NCI-H128 (cell line): ENCODE results near the gene ACTR5.
A peak's percentile ranks its signal among the peaks of the same experiment; 100 is the strongest.

Experiments used
- DNase-seq: peaks from one replicate; lab custom pipeline; 2025; ENCODE audit not compliant: unreplicated experiment; lab: John Stamatoyannopoulos, UW

The ACTR5 gene

GRCh38 chr20:38728911-38729642 is 19.2 kb upstream of the ACTR5 start:
- DNase-seq = peak; percentile 63

- no peak for DNase-seq
Observed at GRCh38 chr20:38729767-38730166, 18.5 kb upstream of the ACTR5 start.

- no peak for DNase-seq
Observed at GRCh38 chr20:38730167-38730988, 17.9 kb upstream of the ACTR5 start.

GRCh38 chr20:38730989-38731737 is 17.1 kb upstream of the ACTR5 start:
- DNase-seq = peak; percentile 82

GRCh38 chr20:38731738-38732113 is 16.5 kb upstream of the ACTR5 start:
- no peak for DNase-seq

- DNase-seq = no peak
Observed at GRCh38 chr20:38732981-38733380, 15.3 kb upstream of the ACTR5 start.

- no peak for DNase-seq
Observed at GRCh38 chr20:38735172-38735571, 13.1 kb upstream of the ACTR5 start.

GRCh38 chr20:38737887-38738286 is 10.4 kb upstream of the ACTR5 start:
- DNase-seq = no peak

- no peak for DNase-seq
Observed at GRCh38 chr20:38745757-38746156, 2.5 kb upstream of the ACTR5 start.

GRCh38 chr20:38747495-38748096 is 664 bp upstream of the ACTR5 start:
- DNase-seq = no peak

- DNase-seq = no peak
Observed at GRCh38 chr20:38748861-38749149, 545 bp downstream of the ACTR5 start.

GRCh38 chr20:38751360-38751976 is 3.2 kb downstream of the ACTR5 start:
- no peak for DNase-seq

GRCh38 chr20:38752029-38752428 is 3.8 kb downstream of the ACTR5 start:
- DNase-seq = no peak

GRCh38 chr20:38754924-38755323 is 6.7 kb downstream of the ACTR5 start:
- DNase-seq = no peak

- DNase-seq = no peak
Observed at GRCh38 chr20:38755324-38755910, 7.2 kb downstream of the ACTR5 start.

GRCh38 chr20:38757145-38757775 is 9.0 kb downstream of the ACTR5 start:
- no peak for DNase-seq

- DNase-seq = no peak
Observed at GRCh38 chr20:38759106-38759505, 10.8 kb downstream of the ACTR5 start.

- no peak for DNase-seq
Observed at GRCh38 chr20:38760978-38761377, 12.7 kb downstream of the ACTR5 start.

- DNase-seq = no peak
Observed at GRCh38 chr20:38762174-38762573, 13.9 kb downstream of the ACTR5 start.

- DNase-seq = no peak
Observed at GRCh38 chr20:38763616-38764015, 15.4 kb downstream of the ACTR5 start.
